ENCODE data around the gene NTRK2. TPM values are rescaled to one million over a fixed set of nuclear protein-coding genes. Genes with fewer than 3 reads are reported as not detected.

Gene NTRK2
- total RNA-seq, 1 donor: not detected

- no peak overlapping the region for H3K4me3 ChIP-seq (ENCODE audit: low read depth, low read length)
- TF ChIP-seq CTCF (IDR thresholded peaks at IDR 0.05; ENCODE audit: insufficient read depth, low read depth, low read length): no peak
- DNase-seq (ENCODE audit: low read depth): no peak
Observed at GRCh38 chr9:84925225-84925872, 255.8 kb downstream of the NTRK2 start.

- no peak for DNase-seq (ENCODE audit: low read depth)
- no peak overlapping the region for H3K4me3 ChIP-seq (ENCODE audit: low read depth, low read length)
- no peak for TF ChIP-seq CTCF (IDR thresholded peaks at IDR 0.05; ENCODE audit: insufficient read depth, low read depth, low read length)
Observed at GRCh38 chr9:84926793-84927192, 257.3 kb downstream of the NTRK2 start.

GRCh38 chr9:84928419-84928818, 258.9 kb downstream of the NTRK2 start:
- no peak overlapping the region for H3K4me3 ChIP-seq (ENCODE audit: low read depth, low read length)

GRCh38 chr9:84929068-84929467, 259.5 kb downstream of the NTRK2 start:
- H3K4me3 ChIP-seq (ENCODE audit: low read depth, low read length): no peak overlapping the region
- no peak for TF ChIP-seq CTCF (IDR thresholded peaks at IDR 0.05; ENCODE audit: insufficient read depth, low read depth, low read length)
- no peak for DNase-seq (ENCODE audit: low read depth)

More at GRCh38 chr9:84928419-84928818, 258.9 kb downstream of the NTRK2 start:
- no peak for DNase-seq (ENCODE audit: low read depth)
- no peak for TF ChIP-seq CTCF (IDR thresholded peaks at IDR 0.05; ENCODE audit: insufficient read depth, low read depth, low read length)

GRCh38 chr9:84932915-84933527, 263.5 kb downstream of the NTRK2 start:
- no peak overlapping the region for H3K4me3 ChIP-seq (ENCODE audit: low read depth, low read length)
- no peak for DNase-seq (ENCODE audit: low read depth)
- TF ChIP-seq CTCF (IDR thresholded peaks at IDR 0.05; ENCODE audit: insufficient read depth, low read depth, low read length): no peak

- TF ChIP-seq CTCF (IDR thresholded peaks at IDR 0.05; ENCODE audit: insufficient read depth, low read depth, low read length): no peak
- DNase-seq (ENCODE audit: low read depth): no peak
- no peak overlapping the region for H3K4me3 ChIP-seq (ENCODE audit: low read depth, low read length)
Observed at GRCh38 chr9:84935528-84936117, 266.1 kb downstream of the NTRK2 start.
